RWPE2 (cell line): Measurements from ENCODE around the gene VAC14.

ENCODE experiments used
- ATAC-seq: fragments of 200-7000 bp; cut with Tn5 transposase; 3 replicates; pipeline ENCODE4 v1.9.1; 2021; ENCODE audit warnings: low read depth
- DNase-seq: peaks from one replicate; pipeline ENCODE4 v3.0.0-alpha.2; 2020; ENCODE audit warnings: low spot score
- H3K27ac ChIP-seq: fragments of 450-650 bp; 2 replicates; pipeline ENCODE4 v1.5.1; 2017; ENCODE audit warnings: mild to moderate bottlenecking; ENCODE audit not compliant: poor library complexity, severe bottlenecking
- H3K27me3 ChIP-seq: fragments of 250-450 bp; sonication (Bioruptor Pico); 2 replicates; pipeline ENCODE4 v1.5.1; 2021; ENCODE audit warnings: mild to moderate bottlenecking, moderate library complexity; ENCODE audit not compliant: insufficient read depth, poor library complexity, severe bottlenecking
- H3K36me3 ChIP-seq: fragments of 250-450 bp; sonication (Bioruptor Pico); 2 replicates; pipeline ENCODE4 v1.5.1; 2020; ENCODE audit warnings: low read depth, mild to moderate bottlenecking, moderate library complexity
- H3K4me1 ChIP-seq: fragments of 250-450 bp; sonication (Bioruptor Pico); 2 replicates; pipeline ENCODE4 v1.5.1; 2021; ENCODE audit warnings: mild to moderate bottlenecking, moderate library complexity; ENCODE audit not compliant: insufficient read depth, poor library complexity, severe bottlenecking
- H3K4me3 ChIP-seq: fragments of 250-450 bp; sonication (Bioruptor Pico); 2 replicates; pipeline ENCODE4 v1.5.1; 2021; ENCODE audit warnings: mild to moderate bottlenecking, moderate library complexity; ENCODE audit not compliant: severe bottlenecking
- H3K9me3 ChIP-seq: fragments of 250-450 bp; sonication (Bioruptor Pico); 2 replicates; pipeline ENCODE4 v1.5.1; 2021; ENCODE audit warnings: mild to moderate bottlenecking, moderate library complexity; ENCODE audit not compliant: severe bottlenecking
- CTCF ChIP-seq: fragments of 450-650 bp; IDR thresholded peaks from one replicate; pipeline ENCODE4 v1.5.1; 2017; ENCODE audit warnings: mild to moderate bottlenecking, moderate library complexity; ENCODE audit not compliant: poor library complexity, severe bottlenecking

Gene VAC14

GRCh38 chr16:70737377-70738082 lies 63.4 kb downstream of the VAC14 start:
- DNase-seq, result no peak
- H3K27ac ChIP-seq, result no peak overlapping the region
- no peak overlapping the region for H3K4me3 ChIP-seq
- no peaks in the 10 kb centered on the region for H3K36me3 ChIP-seq
- H3K9me3 ChIP-seq, result no peaks in the 10 kb centered on the region
- ATAC-seq, result no peak
- no peaks in the 10 kb centered on the region for H3K27me3 ChIP-seq
- no peak for TF ChIP-seq CTCF
- H3K4me1 ChIP-seq, result peaks cover 6% of the 10 kb centered on the region

- H3K27ac ChIP-seq, result no peak overlapping the region
- DNase-seq (no peak), ATAC-seq (no peak)
- H3K36me3 ChIP-seq, result peaks cover under 1% of the 10 kb centered on the region; the same call in 1 of the 2 replicates
- no peak overlapping the region for H3K4me3 ChIP-seq
- H3K9me3 ChIP-seq, result no peaks in the 10 kb centered on the region
- no peak for TF ChIP-seq CTCF
- H3K27me3 ChIP-seq, result no peaks in the 10 kb centered on the region
- H3K4me1 ChIP-seq, result peaks cover 6% of the 10 kb centered on the region
Observed at GRCh38 chr16:70736465-70737376, 64.2 kb downstream of the VAC14 start.

- Histone ChIP-seq H3K27ac (no peak overlapping the region), H3K9me3 (no peaks in the 10 kb centered on the region), H3K4me1 (no peaks in the 10 kb centered on the region), H3K27me3 (no peaks in the 10 kb centered on the region), H3K4me3 (no peak overlapping the region), H3K36me3 (peaks cover 12% of the 10 kb centered on the region; the same call in 1 of the 2 replicates)
- ATAC-seq (no peak), DNase-seq (no peak)
- no peak for TF ChIP-seq CTCF
Observed at GRCh38 chr16:70735141-70735979, 65.6 kb downstream of the VAC14 start.

GRCh38 chr16:70734522-70735095 lies 66.3 kb downstream of the VAC14 start:
- no peak overlapping the region for H3K27ac ChIP-seq
- peaks cover 12% of the 10 kb centered on the region; the same call in 1 of the 2 replicates for H3K36me3 ChIP-seq
- H3K27me3 ChIP-seq, result no peaks in the 10 kb centered on the region
- H3K4me1 ChIP-seq, result no peaks in the 10 kb centered on the region
- ATAC-seq (no peak), DNase-seq (no peak)
- no peak for TF ChIP-seq CTCF
- H3K4me3 ChIP-seq, result no peak overlapping the region
- H3K9me3 ChIP-seq, result no peaks in the 10 kb centered on the region
